WI38 (cell line): ENCODE data around the gene RBMX2.
"Not testable (repeated sequence)": the region's sequence is repeated elsewhere in the genome, so short reads cannot be mapped to it uniquely, and the experiment has no call there.

Experiments used
- H3K4me3 ChIP-seq: 2 replicates; pipeline ENCODE4 v1.5.1; 2011; ENCODE audit warnings: low read depth, mild to moderate bottlenecking, control low read depth, low read length
- CTCF ChIP-seq: IDR thresholded peaks from 2 replicates; pipeline ENCODE4 v1.5.1; 2012; ENCODE audit warnings: low read depth, mild to moderate bottlenecking, control low read depth, low read length

RBMX2 gene, protein sequence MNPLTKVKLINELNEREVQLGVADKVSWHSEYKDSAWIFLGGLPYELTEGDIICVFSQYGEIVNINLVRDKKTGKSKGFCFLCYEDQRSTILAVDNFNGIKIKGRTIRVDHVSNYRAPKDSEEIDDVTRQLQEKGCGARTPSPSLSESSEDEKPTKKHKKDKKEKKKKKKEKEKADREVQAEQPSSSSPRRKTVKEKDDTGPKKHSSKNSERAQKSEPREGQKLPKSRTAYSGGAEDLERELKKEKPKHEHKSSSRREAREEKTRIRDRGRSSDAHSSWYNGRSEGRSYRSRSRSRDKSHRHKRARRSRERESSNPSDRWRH

GRCh38 chrX:130401415-130402207, at the start of gene RBMX2:
Gene RBMX2 (plus strand): TSS chrX:130401987. CDS start chrX:130402033, 46 bp downstream.
- peak within 1 kb of the TSS; percentile 73 for H3K4me3 ChIP-seq
- TF ChIP-seq CTCF: no peak

DNA sequence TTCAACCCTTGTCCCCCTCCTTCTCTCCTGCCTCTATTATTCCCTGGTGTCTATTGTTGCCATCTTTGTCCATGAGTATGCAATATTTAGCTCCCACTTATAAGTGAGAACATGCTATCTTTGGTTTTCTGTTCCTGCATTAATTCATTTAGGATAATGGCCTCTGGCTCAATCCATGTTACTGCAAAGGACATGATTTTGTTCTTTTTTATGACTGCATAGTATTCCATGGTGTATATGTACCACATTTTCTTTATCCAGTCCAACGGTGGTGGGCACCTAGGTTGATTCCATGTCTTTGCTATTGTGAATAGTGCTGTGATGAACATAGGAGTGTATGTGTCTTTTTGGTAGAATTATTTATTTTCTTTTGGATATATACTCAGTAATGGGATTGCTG, 49.7 kb upstream of the RBMX2 start:
- H3K4me3 ChIP-seq: not testable (repeated sequence)

GRCh38 chrX:130376077-130376476, 25.7 kb upstream of the RBMX2 start:
- no peak overlapping the region for H3K4me3 ChIP-seq
- no peak for TF ChIP-seq CTCF

DNA sequence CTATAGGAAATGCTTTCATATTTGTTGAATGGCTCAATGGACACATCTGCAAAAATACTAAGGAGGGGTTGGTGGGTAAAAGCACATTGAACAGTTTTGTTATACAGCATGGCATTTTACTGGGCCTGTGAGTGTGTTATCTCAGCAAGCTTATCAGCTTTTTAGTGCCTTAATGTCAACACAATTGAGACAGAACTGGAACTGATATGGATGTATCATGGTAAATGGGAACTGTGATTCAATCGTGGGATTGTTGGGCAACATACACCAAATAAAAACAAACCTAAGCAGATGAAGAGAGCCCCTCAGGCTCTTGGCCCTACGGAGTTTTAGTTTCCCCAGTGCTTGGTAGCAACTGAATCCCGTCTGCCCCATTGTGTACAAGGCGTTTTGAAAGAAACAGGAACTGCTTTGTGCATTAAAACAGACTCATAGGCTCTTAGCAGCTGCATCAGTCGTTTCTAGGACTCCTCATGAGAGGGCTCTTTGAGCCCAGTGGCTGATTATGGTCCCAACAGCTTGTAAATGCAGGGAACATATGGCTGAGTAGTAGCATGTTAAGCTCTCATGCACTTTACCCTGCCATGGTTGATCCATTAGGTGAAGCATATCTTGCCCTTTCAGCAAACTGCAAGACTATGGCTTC, 23.6 kb upstream of the RBMX2 start:
- H3K4me3 ChIP-seq: no peak overlapping the region
- TF ChIP-seq CTCF: no peak

- no peak for TF ChIP-seq CTCF
- no peak within 1 kb of the TSS for H3K4me3 ChIP-seq
Measured at GRCh38 chrX:130385520-130385919, 16.3 kb upstream of the RBMX2 start, which contains the start of gene GPR119. Gene GPR119 (minus strand): TSS chrX:130385674. CDS start chrX:130385447, 227 bp downstream.

DNA sequence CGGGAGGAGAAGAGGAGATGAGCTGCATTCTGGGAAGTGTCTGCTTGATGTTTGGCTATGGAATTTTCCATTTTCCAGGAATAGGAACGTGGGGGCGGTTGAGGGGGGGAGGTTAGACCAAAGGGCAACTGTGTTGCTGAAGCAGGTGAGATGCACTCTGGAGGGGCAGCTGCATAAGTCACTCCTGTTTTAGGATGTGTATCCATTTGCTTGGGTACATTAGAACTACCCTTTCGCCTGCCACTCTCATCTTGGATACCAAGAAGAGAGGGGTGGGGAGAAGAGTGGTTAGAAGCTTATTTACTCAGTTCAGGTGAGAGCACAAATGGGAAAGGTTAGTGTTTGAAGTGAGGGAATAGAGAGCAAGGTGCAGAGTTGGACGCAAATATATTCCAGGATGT, 15.4 kb upstream of the RBMX2 start:
- TF ChIP-seq CTCF: no peak
- H3K4me3 ChIP-seq: no peak overlapping the region

DNA sequence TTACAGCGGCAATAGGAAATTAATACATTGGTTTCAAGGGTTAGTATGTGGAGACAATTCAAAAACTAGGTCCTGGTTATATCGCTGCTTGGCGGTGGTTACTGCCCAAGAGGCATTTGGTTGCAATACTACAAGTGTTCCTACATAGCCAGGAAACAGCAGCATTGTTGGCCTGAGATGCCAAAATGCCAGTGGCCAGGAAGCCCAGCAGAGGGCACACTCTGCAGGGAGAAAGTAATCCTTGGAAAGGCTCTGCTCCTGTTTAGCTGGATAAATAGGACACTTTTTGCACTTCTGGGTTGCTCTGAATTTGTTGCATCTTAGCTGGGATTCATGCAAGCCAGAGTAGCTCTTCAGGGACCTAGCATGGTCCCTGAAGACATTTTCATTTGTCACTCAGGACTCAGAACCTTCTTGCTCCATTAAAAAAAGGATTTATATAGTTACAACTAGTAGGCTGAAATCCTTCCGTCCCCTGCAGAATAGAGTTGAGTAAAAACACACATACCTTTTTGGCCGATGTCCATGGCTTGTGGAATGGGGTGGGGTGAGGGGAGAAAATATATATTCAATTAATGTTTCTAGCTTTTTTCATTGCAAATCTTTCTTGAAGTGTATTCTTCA, 8.2 kb upstream of the RBMX2 start:
- peak; percentile 83 for TF ChIP-seq CTCF
- no peak overlapping the region for H3K4me3 ChIP-seq
